ENCODE data around the gene CCNL2. TPM values are rescaled to one million over a fixed set of nuclear protein-coding genes. Genes with fewer than 3 reads are reported as not detected.

Gene CCNL2
- total and polyA plus RNA-seq, 2 donors (not counting 1 experiment from before 2014, with no cell fraction given): 263 to 347 TPM

DNA sequence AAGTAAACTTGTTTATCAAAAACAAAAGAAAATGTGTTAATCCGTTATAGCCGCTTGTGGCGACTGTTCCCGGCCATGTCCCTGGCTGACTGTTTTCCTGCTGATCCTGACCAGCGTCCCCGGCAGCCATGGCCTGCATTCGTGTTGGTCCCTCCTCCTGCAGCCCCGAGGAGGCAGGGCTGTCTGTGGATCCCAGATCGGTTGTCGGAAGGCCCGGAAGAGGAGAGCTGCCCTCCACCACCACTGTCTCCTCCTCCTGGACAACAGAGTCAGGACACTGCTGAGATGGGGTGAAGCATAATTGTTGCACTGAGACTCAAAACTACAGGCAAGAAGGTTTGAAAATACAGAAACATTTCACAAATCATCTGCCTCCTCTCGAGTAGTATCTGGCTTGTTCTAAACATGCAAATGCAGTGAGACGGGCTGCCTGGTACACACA is 37.1 kb downstream of the CCNL2 start:
- H3K79me2 ChIP-seq (ENCODE audit: control insufficient read depth, insufficient read depth, low read length): no peaks in the 10 kb centered on the region
- no peak overlapping the region for H3K9ac ChIP-seq (ENCODE audit: low read length)
- intact Hi-C loops (cut with micrococcal nuclease): no loop called here
- no peak for DNase-seq
- no peaks in the 10 kb centered on the region for H4K20me1 ChIP-seq (ENCODE audit: control insufficient read depth, insufficient read depth, low read length, poor library complexity, severe bottlenecking)
- H3K27me3 Mint-ChIP-seq: peaks cover 20% of the 10 kb centered on the region
- H3K9me3 ChIP-seq (ENCODE audit: control extremely low read depth in 1 of 3, control insufficient read depth in 2 of 3, insufficient read depth in 1 of 3, low read length in 2 of 3): peaks cover 0 to 18% (median 0%) of the 10 kb centered on the region in 3 donors
- no peaks in the 10 kb centered on the region for H3K9me3 Mint-ChIP-seq (ENCODE audit: insufficient read depth)
- H3K27ac Mint-ChIP-seq: no peak overlapping the region
- no peaks in the 10 kb centered on the region for H3K36me3 ChIP-seq (replicated peaks in 1 of 2; ENCODE audit: control extremely low read depth in 1 of 2, control insufficient read depth in 1 of 2, extremely low read depth in 1 of 2, insufficient read depth in 2 of 2, low read length in 1 of 2)
- H3K4me1 ChIP-seq (ENCODE audit: control insufficient read depth in 2 of 2, insufficient read depth in 2 of 2, low read length in 2 of 2): peaks cover 11 to 14% of the 10 kb centered on the region in 2 donors
- no peak for TF ChIP-seq EZH2 (IDR thresholded peaks at IDR 0.05; ENCODE audit: borderline replicate concordance, insufficient read depth, low read depth, low read length, poor library complexity, severe bottlenecking)
- H3K4me2 ChIP-seq (replicated peaks; ENCODE audit: low read depth, low read length, poor library complexity, severe bottlenecking): no peak overlapping the region
- H3K4me3 ChIP-seq (ENCODE audit: control extremely low read depth in 1 of 5, extremely low read depth in 1 of 5, insufficient read depth in 1 of 5, low read depth in 2 of 5, low read length in 4 of 5): no peak overlapping the region
- H3K4me3 Mint-ChIP-seq: no peak overlapping the region
- peaks cover 8% of the 10 kb centered on the region for H3K4me1 Mint-ChIP-seq
- peaks cover 0 to 42% (median 10%) of the 10 kb centered on the region in 4 experiments for H3K27me3 ChIP-seq (replicated peaks in 1 of 4; ENCODE audit: control extremely low read depth in 1 of 4, control insufficient read depth in 3 of 4, insufficient read depth in 4 of 4, low read length in 3 of 4)
- no peak for ATAC-seq (ENCODE audit: low read depth)
- ChIA-PET POLR2A (interaction anchor here (0.5 kb wide), 1 partner anchor 97 kb away, joined by 3 read pairs; no protein-coding TSS in a partner anchor), CTCF (no interaction called here)
- H2AFZ ChIP-seq (ENCODE audit: insufficient read depth, low read depth, low read length, poor library complexity, severe bottlenecking): no peak overlapping the region
- no peak overlapping the region for H3K27ac ChIP-seq (ENCODE audit: low read length in 2 of 2)
- 20% methylated on average over 10 of the region's 13 CpGs for WGBS (ENCODE audit: insufficient coverage)

DNA sequence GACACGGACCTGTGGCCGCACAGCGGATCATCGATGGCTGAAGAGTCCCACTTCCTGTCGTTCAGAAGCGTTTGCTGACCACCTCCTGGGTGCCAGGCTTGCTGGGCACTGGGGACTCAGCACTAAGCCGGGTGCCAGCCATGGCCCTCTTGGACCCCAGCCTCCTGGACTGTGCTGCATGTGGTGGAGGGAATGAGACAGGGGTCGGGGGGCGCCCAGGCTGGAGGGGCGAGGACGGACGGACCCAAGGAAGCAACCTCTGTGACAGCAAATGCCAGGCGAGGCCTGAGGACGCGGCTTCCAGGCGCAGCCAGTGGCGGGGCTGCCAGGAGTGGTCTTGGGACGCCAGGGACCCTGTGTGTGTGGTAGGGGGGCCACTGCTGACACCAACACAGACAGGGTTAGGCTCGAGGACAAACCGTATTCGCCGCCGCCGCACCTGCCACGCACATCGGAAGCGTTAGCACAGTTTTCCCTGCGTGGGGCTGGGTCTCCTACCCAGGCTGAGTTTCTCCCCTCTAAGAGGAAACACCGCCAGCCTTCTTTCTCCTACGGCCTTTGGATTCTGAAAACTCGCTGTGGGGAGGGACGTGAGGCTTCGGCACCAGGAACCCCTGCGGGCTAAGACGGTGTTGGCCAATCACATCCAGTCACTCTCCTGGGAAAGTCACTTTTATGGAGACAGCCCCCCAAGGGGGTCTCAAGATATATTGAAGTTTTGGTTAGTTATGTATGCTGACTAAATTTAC is 37.7 kb downstream of the CCNL2 start:
- WGBS (ENCODE audit: insufficient coverage): 82% methylated on average over 27 of the region's 35 CpGs
- H3K9ac ChIP-seq (ENCODE audit: low read length): no peak overlapping the region

More for the DNA sequence above, 37.7 kb downstream of the CCNL2 start:
- H3K4me2 ChIP-seq (replicated peaks; ENCODE audit: low read depth, low read length, poor library complexity, severe bottlenecking): no peak overlapping the region
- H4K20me1 ChIP-seq (ENCODE audit: control insufficient read depth, insufficient read depth, low read length, poor library complexity, severe bottlenecking): no peaks in the 10 kb centered on the region
- peaks cover 24% of the 10 kb centered on the region for H3K27me3 Mint-ChIP-seq
- H2AFZ ChIP-seq (ENCODE audit: insufficient read depth, low read depth, low read length, poor library complexity, severe bottlenecking): no peak overlapping the region
- H3K9me3 ChIP-seq (ENCODE audit: control extremely low read depth in 1 of 3, control insufficient read depth in 2 of 3, insufficient read depth in 1 of 3, low read length in 2 of 3): peaks cover 0 to 13% (median 0%) of the 10 kb centered on the region in 3 donors
- no peak overlapping the region for H3K4me3 ChIP-seq (ENCODE audit: control extremely low read depth in 1 of 5, extremely low read depth in 1 of 5, insufficient read depth in 1 of 5, low read depth in 2 of 5, low read length in 4 of 5)
- CTCF ChIA-PET: no interaction called here
- no peak overlapping the region for H3K27ac Mint-ChIP-seq
- H3K4me1 ChIP-seq (ENCODE audit: control insufficient read depth in 2 of 2, insufficient read depth in 2 of 2, low read length in 2 of 2): peaks cover 11 to 14% of the 10 kb centered on the region in 2 donors
- no peak overlapping the region for H3K27ac ChIP-seq (ENCODE audit: low read length in 2 of 2)
- no peaks in the 10 kb centered on the region for H3K36me3 ChIP-seq (replicated peaks in 1 of 2; ENCODE audit: control extremely low read depth in 1 of 2, control insufficient read depth in 1 of 2, extremely low read depth in 1 of 2, insufficient read depth in 2 of 2, low read length in 1 of 2)
- no peak overlapping the region for H3K4me3 Mint-ChIP-seq
- no peaks in the 10 kb centered on the region for H3K79me2 ChIP-seq (ENCODE audit: control insufficient read depth, insufficient read depth, low read length)
- H3K27me3 ChIP-seq (replicated peaks in 1 of 4; ENCODE audit: control extremely low read depth in 1 of 4, control insufficient read depth in 3 of 4, insufficient read depth in 4 of 4, low read length in 3 of 4): peaks cover 0 to 46% (median 13%) of the 10 kb centered on the region in 4 experiments
- POLR2A ChIA-PET: interaction anchor here (0.5 kb wide), 1 partner anchor 97 kb away, joined by 3 read pairs; no protein-coding TSS in a partner anchor
- intact Hi-C loops (cut with micrococcal nuclease): no loop called here
- H3K9me3 Mint-ChIP-seq (ENCODE audit: insufficient read depth): no peaks in the 10 kb centered on the region
- DNase-seq (no peak), ATAC-seq (ENCODE audit: low read depth) (no peak)
- peaks cover 8% of the 10 kb centered on the region for H3K4me1 Mint-ChIP-seq
- TF ChIP-seq EZH2 (IDR thresholded peaks at IDR 0.05; ENCODE audit: borderline replicate concordance, insufficient read depth, low read depth, low read length, poor library complexity, severe bottlenecking): no peak
- TF ChIP-seq, protein P1, sequence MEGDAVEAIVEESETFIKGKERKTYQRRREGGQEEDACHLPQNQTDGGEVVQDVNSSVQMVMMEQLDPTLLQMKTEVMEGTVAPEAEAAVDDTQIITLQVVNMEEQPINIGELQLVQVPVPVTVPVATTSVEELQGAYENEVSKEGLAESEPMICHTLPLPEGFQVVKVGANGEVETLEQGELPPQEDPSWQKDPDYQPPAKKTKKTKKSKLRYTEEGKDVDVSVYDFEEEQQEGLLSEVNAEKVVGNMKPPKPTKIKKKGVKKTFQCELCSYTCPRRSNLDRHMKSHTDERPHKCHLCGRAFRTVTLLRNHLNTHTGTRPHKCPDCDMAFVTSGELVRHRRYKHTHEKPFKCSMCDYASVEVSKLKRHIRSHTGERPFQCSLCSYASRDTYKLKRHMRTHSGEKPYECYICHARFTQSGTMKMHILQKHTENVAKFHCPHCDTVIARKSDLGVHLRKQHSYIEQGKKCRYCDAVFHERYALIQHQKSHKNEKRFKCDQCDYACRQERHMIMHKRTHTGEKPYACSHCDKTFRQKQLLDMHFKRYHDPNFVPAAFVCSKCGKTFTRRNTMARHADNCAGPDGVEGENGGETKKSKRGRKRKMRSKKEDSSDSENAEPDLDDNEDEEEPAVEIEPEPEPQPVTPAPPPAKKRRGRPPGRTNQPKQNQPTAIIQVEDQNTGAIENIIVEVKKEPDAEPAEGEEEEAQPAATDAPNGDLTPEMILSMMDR (IDR thresholded peaks at IDR 0.05): no peak
